Natural killer cell (primary cell): Measurements from ENCODE around the gene ARFRP1. TPM values are rescaled to one million over a fixed set of nuclear protein-coding genes. Genes with fewer than 3 reads are reported as not detected.

ENCODE experiments used
- ATAC-seq, 3 donors: fragments of 150-1000 bp in 2 of 3; fragments of 200-7000 bp in 1 of 3; cut with Tn5 transposase; 1 replicate in 1 of 3; 2 replicates in 2 of 3; pipeline ENCODE4 v1.10.0; 2021; ENCODE audit warnings: mild to moderate bottlenecking in 2 of 3, moderate library complexity in 2 of 3
- DNase-seq, 2 donors: peaks; one replicate each; pipeline versions ENCODE4 v3.0.0 to v3.0.0-alpha.2; 2013 to 2021; ENCODE audit warnings: mixed read lengths in 1 of 2
- H3K27ac ChIP-seq: one replicate; pipeline ENCODE4 v1.5.1; 2013; ENCODE audit warnings: mild to moderate bottlenecking, low read length
- H3K27me3 ChIP-seq: one replicate; pipeline ENCODE4 v1.6.1; 2013; ENCODE audit warnings: low read length; ENCODE audit not compliant: control insufficient read depth, insufficient read depth
- H3K36me3 ChIP-seq: one replicate; pipeline ENCODE4 v1.6.1; 2013; ENCODE audit warnings: low read length; ENCODE audit not compliant: control insufficient read depth, insufficient read depth
- H3K4me1 ChIP-seq: one replicate; pipeline ENCODE4 v1.6.1; 2013; ENCODE audit warnings: low read length; ENCODE audit not compliant: control insufficient read depth, insufficient read depth
- H3K4me3 ChIP-seq: one replicate; pipeline ENCODE4 v1.5.1; 2013; ENCODE audit warnings: low read length
- H3K9me3 ChIP-seq: one replicate; pipeline ENCODE4 v1.6.1; 2013; ENCODE audit warnings: low read length; ENCODE audit not compliant: control insufficient read depth, insufficient read depth
- H3K27ac Mint-ChIP-seq, 2 donors: one replicate each; pipeline ENCODE4 v1.8.0; 2022; ENCODE audit warnings: mild to moderate bottlenecking in 2 of 2, mixed read lengths in 2 of 2, moderate library complexity in 1 of 2
- H3K27me3 Mint-ChIP-seq, 2 donors: one replicate each; pipeline ENCODE4 v1.8.0; 2022; ENCODE audit warnings: low read depth in 2 of 2, mixed read lengths in 2 of 2
- H3K36me3 Mint-ChIP-seq: one replicate; pipeline ENCODE4 v1.8.0; 2022; ENCODE audit warnings: mixed read lengths
- H3K4me1 Mint-ChIP-seq, 2 donors: one replicate each; pipeline ENCODE4 v1.8.0; 2022; ENCODE audit warnings: mixed read lengths in 2 of 2
- H3K4me3 Mint-ChIP-seq: one replicate; pipeline ENCODE4 v1.8.0; 2022; ENCODE audit warnings: mild to moderate bottlenecking, moderate library complexity, mixed read lengths
- H3K9me3 Mint-ChIP-seq, 2 donors: one replicate each; pipeline ENCODE4 v1.8.0; 2022; ENCODE audit warnings: mixed read lengths in 2 of 2
- whole genome bisulfite sequencing: methylation state at CpG from one replicate; pipeline ENCODE4 v1.1.7; 2013; ENCODE audit warnings: missing lambda C conversion rate; ENCODE audit not compliant: insufficient coverage; 5-methylcytosine and 5-hydroxymethylcytosine counted together
- intact Hi-C: fragments of 100-400 bp; cut with micrococcal nuclease; formaldehyde crosslinking; loops from one replicate; pipeline ENCODE4 v1.14.2; 2022
- total RNA-seq, 4 donors: library from RNA; stranded (reverse); fragments of 120-200 nt in 1 of 4; gene quantifications; one replicate each; pipeline versions ENCODE4 v1.2.3 to v1.2.4, GENCODE V29; 2013 to 2022
- TF ChIP-seq, protein P1 (sequence below): fragments of 200-600 bp; IDR thresholded peaks from one replicate; pipeline ENCODE4 v1.8.0; 2022; ENCODE audit warnings: antibody characterized with exemption

The ARFRP1 gene
- total RNA-seq, 3 donors from 2014 or later (not counting 1 experiment from before 2014, with no cell fraction given): 43.9 to 55.8 (median 50.6) TPM

DNA sequence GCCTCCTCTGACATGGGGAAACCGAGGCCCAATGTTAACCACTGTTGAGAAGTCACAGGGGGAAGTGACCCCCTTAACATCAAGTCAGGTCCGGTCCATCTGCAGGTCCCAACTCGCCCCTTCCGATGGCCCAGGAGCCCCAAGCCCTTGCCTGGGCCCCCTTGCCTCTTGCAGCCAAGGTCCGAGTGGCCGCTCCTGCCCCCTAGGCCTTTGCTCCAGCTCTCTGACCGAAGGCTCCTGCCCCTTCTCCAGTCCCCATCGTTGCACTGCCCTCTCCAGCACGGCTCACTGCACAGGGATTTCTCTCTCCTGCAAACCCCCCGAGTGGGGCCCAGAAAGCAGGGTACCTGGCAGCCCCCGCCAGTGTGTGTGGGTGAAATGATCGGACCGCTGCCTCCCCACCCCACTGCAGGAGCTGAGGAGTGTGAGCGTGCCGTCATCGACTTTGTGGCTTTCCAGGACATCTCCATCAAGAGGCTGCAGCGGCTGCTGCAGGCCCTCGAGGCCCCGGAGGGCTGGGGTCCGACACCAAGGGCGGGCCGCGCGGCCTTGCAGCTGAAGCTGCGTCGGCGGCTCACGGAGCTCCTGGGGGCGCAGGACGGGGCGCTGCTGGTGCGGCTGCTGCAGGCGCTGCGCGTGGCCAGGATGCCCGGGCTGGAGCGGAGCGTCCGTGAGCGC is 9.8 kb downstream of the ARFRP1 start:
- Mint-ChIP-seq H3K9me3 (no peaks in the 10 kb centered on the region), H3K27ac (no peak overlapping the region), H3K4me1 (peaks cover 0 to 33% of the 10 kb centered on the region in 2 donors), H3K27me3 (no peaks in the 10 kb centered on the region), H3K36me3 (no peaks in the 10 kb centered on the region), H3K4me3 (peak overlapping the region; percentile 6)
- peaks cover 5% of the 10 kb centered on the region for H3K36me3 ChIP-seq
- no peak overlapping the region for H3K4me3 ChIP-seq
- H3K4me1 ChIP-seq: peaks cover 47% of the 10 kb centered on the region
- WGBS: 95% methylated on average over 37 of the region's 40 CpGs
- intact Hi-C loops: no loop called here
- TF ChIP-seq, protein P1, sequence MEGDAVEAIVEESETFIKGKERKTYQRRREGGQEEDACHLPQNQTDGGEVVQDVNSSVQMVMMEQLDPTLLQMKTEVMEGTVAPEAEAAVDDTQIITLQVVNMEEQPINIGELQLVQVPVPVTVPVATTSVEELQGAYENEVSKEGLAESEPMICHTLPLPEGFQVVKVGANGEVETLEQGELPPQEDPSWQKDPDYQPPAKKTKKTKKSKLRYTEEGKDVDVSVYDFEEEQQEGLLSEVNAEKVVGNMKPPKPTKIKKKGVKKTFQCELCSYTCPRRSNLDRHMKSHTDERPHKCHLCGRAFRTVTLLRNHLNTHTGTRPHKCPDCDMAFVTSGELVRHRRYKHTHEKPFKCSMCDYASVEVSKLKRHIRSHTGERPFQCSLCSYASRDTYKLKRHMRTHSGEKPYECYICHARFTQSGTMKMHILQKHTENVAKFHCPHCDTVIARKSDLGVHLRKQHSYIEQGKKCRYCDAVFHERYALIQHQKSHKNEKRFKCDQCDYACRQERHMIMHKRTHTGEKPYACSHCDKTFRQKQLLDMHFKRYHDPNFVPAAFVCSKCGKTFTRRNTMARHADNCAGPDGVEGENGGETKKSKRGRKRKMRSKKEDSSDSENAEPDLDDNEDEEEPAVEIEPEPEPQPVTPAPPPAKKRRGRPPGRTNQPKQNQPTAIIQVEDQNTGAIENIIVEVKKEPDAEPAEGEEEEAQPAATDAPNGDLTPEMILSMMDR: no peak
- no peak for DNase-seq
- H3K9me3 ChIP-seq: no peaks in the 10 kb centered on the region
- no peak overlapping the region for H3K27ac ChIP-seq
- ATAC-seq: no peak
- no peaks in the 10 kb centered on the region for H3K27me3 ChIP-seq

DNA sequence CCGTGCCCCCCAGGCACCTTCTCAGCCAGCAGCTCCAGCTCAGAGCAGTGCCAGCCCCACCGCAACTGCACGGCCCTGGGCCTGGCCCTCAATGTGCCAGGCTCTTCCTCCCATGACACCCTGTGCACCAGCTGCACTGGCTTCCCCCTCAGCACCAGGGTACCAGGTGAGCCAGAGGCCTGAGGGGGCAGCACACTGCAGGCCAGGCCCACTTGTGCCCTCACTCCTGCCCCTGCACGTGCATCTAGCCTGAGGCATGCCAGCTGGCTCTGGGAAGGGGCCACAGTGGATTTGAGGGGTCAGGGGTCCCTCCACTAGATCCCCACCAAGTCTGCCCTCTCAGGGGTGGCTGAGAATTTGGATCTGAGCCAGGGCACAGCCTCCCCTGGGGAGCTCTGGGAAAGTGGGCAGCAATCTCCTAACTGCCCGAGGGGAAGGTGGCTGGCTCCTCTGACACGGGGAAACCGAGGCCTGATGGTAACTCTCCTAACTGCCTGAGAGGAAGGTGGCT is 10.4 kb downstream of the ARFRP1 start:
- Mint-ChIP-seq H3K4me3 (peak overlapping the region; percentile 35), H3K27ac (no peak overlapping the region), H3K9me3 (no peaks in the 10 kb centered on the region), H3K36me3 (no peaks in the 10 kb centered on the region), H3K4me1 (peaks cover 0 to 33% of the 10 kb centered on the region in 2 donors), H3K27me3 (no peaks in the 10 kb centered on the region)
- Histone ChIP-seq H3K9me3 (no peaks in the 10 kb centered on the region), H3K36me3 (peaks cover 5% of the 10 kb centered on the region), H3K4me3 (no peak overlapping the region), H3K27ac (no peak overlapping the region), H3K27me3 (no peaks in the 10 kb centered on the region), H3K4me1 (peaks cover 47% of the 10 kb centered on the region)
- ATAC-seq: peak in 1 of 3 donors; percentile 11
- TF ChIP-seq, protein P1: no peak
- no peak for DNase-seq
- 58% methylated on average over 7 of the region's 7 CpGs for WGBS
- intact Hi-C loops: no loop called here

DNA sequence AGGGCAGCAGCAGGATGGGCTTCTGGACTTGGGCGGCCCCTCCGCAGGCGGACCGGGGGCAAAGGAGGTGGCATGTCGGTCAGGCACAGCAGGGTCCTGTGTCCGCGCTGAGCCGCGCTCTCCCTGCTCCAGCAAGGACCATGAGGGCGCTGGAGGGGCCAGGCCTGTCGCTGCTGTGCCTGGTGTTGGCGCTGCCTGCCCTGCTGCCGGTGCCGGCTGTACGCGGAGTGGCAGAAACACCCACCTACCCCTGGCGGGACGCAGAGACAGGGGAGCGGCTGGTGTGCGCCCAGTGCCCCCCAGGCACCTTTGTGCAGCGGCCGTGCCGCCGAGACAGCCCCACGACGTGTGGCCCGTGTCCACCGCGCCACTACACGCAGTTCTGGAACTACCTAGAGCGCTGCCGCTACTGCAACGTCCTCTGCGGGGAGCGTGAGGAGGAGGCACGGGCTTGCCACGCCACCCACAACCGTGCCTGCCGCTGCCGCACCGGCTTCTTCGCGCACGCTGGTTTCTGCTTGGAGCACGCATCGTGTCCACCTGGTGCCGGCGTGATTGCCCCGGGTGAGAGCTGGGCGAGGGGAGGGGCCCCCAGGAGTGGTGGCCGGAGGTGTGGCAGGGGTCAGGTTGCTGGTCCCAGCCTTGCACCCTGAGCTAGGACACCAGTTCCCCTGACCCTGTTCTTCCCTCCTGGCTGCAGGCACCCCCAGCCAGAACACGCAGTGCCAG is 11.0 kb downstream of the ARFRP1 start, which contains the start of gene TNFRSF6B:
Gene TNFRSF6B, plus strand, starts transcription at position 25 of the 729 bp plus-strand sequence. Its CDS starts 116 bp downstream, at position 141.
- H3K9me3 Mint-ChIP-seq: no peaks in the 10 kb centered on the region
- peak in 1 of 2 donors; percentile 43 for DNase-seq
- Histone ChIP-seq H3K27me3 (no peaks in the 10 kb centered on the region), H3K4me3 (no peak within 1 kb of the TSS), H3K27ac (no peak within 1 kb of the TSS), H3K4me1 (peaks cover 41% of the 10 kb centered on the region), H3K9me3 (no peaks in the 10 kb centered on the region), H3K36me3 (peaks cover 5% of the 10 kb centered on the region)
- H3K36me3 Mint-ChIP-seq: no peaks in the 10 kb centered on the region
- no peaks in the 10 kb centered on the region for H3K27me3 Mint-ChIP-seq
- peak within 1 kb of the TSS; percentile 35 for H3K4me3 Mint-ChIP-seq
- TF ChIP-seq, protein P1: no peak
- no peak within 1 kb of the TSS for H3K27ac Mint-ChIP-seq
- intact Hi-C loops: no loop called here
- H3K4me1 Mint-ChIP-seq: peaks cover 0 to 27% of the 10 kb centered on the region in 2 donors
- peak; percentile 14 to 40 (median 28) for ATAC-seq
- WGBS: 7% methylated on average over 52 of the region's 52 CpGs
